NCI-H1092 treated with DMSO at 0.1 percent for 48 hours (cell line): ENCODE data around the gene TIAL1.
"Not testable (repeated sequence)": the region's sequence is repeated elsewhere in the genome, so short reads cannot be mapped to it uniquely, and the experiment has no call there.

ENCODE experiments used
- DNase-seq: peaks from one replicate; lab custom pipeline; 2025; lab: John Stamatoyannopoulos, UW

TIAL1 gene

DNA sequence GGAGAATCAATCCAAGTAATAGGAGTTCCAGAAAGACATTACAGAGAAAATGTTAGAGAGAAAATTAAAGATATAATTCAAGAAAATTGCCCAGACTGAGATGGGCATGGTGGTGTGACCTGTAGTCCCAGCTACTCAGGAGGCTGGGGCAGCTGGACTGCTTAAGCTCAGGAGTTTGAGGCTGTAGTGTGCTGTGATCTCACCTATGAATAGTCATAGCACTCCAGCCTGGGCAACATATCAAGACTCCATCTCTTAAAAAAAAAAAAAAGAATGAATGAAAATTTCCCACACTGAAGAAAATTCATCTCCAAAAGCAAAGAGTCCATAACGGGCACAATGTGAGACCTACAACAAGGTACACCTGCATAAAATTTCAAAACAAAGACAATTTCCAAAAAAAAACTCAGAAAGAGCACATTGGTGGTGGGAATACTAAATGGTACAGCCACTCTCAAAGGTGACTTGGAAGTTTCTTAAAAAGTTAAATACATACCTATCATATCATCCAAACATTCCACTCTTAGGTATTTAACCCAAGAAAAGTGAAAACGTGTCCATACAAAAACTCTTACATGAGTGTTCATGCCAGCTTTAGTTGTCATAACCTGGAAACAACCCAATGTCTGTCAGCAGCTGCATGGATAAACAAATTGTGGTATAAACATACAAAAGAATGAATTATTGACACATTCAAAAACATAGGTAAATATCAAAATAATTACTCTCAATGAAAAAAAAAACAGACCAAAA lies 47.3 kb downstream of the TIAL1 start:
- DNase-seq = no peak

DNA sequence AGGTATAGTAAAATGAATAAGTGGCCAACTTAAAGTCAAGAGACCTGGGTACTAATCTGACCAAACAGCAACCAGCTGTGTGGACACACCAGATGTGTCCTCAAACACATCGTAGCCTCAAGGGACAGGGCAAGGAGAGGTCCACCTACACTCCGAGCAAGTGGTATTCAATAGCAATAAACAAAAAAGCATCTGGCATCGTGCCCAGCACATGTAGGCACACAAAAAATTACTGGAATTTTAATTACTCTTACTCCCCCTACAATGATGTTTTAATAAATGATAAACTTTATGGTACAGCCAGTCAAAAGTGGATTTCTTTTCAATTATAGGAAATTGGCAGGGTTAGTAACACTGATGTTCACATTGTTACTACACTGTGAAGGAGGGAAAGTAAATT lies 50.8 kb downstream of the TIAL1 start:
- DNase-seq = no peak

DNA sequence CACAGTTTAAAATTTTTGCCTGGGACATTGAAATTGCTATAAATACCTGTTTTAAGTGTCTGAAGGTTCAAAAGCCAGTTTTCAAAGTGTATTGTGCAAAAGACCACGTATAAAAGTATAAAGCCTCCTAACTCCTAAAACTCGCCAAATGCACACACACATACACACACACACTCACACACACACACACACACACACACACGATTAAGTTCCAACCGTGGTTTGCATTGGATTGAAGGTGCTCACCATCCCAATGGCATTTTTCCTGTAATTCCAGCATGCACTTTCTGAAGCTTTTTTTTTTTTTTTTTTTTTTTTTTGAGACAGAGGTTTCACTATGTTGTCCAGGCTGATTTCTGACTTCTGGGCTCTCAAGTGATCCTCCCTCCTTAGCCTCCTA lies 51.5 kb downstream of the TIAL1 start:
- DNase-seq = no peak

DNA sequence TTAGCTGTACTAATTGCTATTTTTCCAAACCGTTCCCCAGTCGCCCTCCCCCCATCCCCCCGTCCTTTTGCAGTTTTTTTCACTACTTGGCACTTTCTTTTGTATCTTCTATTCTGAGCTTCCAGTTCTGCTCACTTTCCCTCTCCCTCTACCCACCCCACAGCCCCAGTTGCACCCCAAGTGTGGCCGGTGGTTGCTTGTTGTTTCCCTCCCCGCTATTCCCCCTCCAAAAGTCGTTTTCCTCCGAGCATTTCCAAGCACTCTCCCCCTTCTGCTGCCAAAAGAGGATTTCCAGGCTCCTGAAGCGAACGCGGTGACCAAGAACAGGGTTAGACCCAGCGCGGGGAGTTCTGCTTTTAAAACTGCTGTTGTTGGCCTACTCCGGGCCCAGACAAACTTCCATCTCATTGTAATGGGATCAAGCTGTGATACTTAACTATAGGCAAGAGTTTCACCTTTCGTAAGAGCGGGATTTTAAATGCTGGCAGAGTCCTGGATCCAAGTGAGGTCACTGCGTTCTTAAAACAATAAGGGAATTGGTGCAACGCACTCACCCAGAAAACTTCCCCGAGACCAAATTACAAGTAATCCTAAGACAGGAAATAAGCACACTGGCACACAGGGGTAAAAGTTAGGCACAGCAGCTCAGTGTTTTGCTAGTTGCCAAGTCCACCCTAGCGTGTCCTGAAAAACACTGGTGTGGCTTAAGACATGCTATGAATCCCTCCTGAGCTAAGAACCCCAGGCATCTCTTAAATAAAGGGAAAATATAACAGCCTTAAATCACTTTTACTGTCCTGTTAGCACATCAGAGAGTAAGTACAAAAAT lies 52.7 kb downstream of the TIAL1 start:
- no peak for DNase-seq

DNA sequence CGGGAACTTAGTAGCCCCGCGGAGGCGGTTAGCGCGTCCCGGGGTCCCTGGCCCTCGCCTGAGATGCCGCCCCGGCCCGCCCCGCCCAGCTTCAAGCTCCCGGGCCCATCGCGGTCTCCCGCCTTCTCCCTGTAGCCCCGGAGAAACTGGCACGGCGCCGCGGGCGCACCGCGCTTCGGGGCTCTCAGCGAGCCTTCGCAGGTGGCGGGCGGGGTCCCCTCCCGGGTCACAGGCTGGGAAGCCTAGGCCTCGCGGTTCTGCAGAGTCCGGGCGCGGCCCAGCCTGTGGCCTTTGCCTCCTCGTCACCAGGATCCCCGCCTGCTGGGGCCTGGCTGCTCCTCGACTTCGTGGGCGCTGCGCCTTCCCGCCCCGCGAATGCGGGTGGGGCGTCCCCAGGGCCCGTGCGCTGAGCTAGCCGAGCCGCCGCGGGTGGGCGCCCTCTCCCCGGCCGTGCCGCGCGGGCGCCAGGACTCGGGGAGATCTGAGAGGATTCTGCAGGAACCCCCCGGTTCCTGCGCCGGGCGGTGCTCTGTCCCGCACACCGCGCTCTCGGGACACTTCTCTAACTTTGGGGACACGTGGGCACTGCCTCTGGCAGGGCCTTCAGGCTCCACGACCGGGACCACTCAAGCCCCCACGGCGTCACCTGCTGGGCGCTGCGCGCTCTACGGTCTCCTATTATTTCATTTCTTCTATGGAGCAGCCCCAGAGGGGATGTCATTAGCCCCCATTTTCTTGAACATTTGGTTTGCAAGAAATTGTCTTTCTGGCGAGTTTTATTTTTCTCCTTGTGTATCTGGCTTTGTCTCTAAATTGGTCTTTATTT lies 53.6 kb downstream of the TIAL1 start:
- no peak for DNase-seq

DNA sequence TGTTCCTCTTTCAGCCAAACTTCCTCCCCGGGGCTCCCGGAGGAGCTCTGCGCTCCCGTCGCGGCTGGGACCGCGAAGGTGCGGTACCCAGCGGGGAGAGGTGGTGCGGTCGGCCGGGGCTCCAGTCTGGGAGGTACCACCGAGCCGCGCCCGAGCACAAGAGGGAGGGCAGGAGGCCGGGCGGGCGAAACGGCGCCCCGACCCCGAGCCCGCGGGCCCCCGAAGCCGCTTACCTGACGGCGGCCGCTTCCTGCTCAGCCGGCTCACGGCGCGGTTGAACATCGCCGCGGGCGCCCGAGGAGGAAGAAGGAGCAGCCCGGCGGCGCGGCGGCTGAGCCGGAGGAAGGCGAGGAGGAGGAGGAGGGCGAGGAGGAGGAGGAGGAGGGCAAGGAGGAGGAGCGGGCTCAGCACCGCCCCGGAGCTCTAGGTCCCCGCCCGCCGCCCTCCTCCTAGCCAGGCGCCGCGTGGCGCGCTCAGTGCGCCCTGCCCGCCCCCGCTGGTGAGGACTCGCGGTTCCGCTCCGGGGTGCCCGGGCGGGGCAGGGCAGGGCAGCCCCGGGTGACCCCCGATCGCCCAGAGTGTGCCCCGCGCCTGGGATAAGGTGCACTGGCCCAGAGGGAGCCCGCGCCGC lies 54.3 kb downstream of the TIAL1 start, which contains the start of gene RGS10:
TSS of gene RGS10 (minus strand) at position 363 of the 631 bp plus-strand sequence. CDS start at position 282, 81 bp downstream.
- no peak for DNase-seq

DNA sequence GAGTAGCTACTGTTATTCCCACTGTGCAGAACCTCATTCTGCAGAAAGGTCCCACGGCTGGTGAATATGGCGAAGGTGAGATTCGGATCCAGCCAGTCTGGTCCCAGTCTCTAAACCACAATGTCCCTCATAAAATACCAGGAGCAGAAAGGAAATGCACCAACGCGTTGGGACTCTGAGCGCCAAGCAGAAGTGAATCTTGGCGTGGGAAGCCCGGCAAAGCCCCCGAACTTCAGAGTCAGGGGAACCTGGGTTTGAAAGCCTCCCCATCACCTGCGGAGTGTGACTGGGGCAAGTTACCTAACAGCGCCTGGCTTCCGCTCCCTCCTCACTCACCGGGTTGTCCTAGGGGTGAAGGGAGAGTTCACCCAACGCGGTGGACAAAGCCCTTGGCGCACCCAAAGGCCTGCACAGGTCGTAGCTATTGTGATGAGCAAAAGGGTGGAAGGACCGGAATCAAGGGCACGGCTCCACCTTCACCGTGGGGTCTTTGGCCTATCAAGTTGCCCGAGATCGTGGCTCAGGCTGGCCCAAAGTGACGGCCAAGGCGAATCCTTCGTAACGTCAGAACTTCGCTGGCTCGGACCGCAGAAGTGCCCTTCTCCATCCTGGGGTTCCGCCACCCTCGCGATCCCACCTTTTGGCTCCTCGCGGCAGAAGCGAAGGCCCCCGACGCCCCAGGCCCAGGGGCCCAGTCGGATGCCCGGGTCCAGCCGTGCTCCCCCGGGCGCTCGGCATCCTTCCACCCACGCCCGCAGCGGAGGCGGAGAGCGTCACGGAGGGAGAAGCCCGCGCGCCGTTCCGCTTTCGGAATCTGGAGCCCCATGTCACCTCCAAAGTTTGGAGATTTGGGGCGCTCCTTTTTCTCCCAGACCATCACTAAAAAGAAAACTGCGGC lies 55.1 kb downstream of the TIAL1 start:
- DNase-seq = no peak

DNA sequence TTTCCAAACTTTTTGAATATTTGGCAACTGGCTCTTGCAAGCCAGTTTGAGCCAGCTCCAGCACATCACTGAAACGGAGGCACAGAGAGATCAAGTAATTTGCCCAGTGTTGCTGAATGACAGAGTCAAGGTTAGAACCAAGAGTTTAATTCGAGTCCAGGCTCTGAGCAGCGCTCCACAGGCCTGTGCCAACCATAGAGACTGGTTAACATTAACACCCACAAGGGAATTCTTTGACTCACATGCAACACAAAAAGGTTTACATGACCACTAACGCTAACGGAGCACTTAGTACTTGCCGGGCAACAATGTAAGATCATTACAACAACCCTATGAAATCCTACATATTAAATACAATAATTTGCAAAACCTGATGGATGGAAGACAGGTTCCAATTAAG lies 55.7 kb downstream of the TIAL1 start:
- DNase-seq = no peak

DNA sequence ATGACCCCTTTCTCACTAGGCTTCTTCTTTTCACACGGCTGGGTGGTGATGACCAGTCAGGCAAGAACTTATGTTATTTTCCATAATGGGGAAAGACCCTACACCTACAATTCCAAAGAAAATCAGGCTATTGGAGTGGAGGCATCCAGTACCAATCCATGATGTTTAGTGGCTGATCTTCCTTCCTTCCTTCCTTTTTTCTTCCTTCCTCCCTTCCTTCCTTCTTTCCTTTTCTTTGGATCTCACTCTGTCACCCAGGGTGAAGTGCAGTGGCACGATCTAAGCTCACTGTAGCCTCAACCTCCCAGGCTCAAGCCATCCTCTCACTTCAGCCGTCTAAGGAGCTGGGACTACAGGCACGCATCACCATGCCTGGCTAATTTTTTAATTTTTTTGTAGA lies 56.7 kb downstream of the TIAL1 start:
- DNase-seq = no peak

DNA sequence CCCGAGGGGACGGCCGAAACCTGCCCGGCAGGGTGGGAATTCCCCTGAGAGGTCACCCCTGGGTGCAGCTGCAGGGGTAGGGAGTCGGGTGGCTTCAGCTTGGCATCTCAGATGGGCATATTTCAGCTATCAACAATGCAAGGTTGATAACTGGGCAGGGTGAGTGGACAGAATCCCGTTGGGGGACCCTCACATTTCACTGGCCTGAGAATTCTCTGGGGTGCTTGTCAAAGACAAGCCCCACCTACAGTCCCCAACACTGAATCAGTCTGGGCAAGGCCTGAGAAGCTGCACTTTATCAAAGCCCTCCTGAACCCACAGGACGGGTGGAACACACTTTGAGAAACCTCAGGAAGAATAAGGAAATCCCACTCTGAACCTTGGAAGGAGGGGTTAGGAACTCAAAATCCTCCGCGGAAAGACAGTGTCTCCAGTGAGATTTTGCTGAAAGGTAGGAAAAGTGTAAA lies 57.4 kb downstream of the TIAL1 start:
- no peak for DNase-seq

DNA sequence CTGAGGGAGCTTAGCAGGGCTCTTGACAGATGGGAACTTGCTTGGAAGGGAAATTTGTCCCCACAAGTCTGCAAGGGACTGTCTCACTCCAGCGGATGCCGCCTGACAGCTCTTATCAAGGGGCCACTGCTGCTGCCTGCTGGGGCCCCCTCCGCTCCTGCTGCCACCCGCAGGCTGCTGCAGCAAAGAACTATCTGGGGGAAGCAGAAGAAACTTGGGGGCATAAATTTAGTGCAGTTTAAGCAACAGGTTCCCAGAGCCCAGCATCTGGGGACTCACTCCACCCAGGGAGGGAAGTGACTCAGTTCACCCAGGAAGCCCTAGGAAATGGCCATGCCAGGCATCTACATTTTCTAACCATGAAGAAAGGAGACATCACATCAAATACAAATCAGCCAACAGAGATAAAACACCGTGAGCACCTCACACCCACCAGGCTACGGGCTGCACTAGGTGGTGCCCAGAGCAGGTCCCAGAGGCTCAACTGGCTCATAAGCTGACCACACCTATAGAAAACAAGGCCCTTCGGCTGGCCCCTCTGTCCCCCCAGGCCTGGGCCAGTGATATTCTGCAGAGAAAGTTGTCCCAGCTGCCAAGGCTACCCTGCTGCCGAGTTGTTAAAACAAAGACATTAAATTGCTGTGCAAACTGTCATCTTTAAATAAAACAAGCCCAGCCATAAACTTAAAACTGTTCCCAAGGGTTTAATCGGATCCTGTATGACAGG lies 58.0 kb downstream of the TIAL1 start:
- no peak for DNase-seq

DNA sequence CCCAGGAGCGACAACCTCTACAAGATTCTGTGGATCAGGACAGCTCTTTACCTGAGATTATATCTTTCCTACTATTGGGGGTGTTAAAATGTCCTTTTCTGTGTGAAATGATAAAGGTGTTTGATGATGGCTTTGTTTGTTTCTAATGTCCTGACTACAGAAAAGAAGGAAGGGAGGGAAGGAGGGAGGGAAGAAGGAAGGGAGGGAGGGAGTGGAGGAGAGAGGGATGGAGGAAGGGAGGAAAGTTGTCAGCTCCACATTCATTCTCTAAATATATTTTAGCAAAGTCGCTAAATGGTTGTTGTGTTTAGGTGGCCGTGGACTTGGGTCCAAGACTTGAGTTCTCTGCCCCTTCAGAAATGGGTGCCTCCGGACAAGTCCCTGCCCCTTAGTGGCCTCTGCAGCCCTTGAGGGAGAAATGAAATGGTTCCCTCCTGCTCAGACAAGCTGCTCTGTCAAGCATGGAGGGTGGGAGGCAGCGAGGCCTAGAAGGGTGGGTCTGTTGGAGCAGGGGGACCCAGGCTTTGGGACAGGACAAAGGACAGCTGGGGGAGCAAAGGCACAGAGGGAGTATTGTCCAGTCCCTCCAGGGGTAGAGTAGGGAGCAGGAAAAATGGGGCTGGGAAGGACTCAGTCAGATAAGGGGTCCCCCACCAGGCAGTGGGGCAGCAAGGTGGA lies 58.7 kb downstream of the TIAL1 start:
- DNase-seq = no peak

DNA sequence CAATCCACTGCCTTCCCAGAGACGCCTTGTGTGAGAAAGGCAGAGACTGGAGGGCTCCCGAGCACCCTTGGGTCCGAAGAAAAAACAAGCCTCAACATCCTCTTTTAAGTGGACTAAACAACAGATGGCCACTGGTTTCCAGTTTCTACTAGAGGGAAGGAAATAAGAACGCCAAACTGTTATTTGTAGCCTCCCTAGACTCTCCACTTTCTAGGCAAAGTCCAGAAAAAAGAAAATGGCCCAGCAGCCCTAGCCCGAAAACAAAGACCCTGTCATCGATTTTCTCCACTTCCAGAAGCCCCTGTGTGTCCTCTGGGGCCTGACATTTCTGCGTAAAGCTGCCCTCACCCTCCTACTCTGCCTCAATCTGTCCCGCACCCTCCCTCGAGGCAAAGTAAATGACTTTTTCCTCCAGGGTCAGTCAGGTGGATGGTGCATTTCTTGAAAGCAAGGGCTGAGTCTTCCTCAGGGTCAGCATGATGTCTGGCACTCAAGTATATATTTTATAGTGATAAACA lies 60.2 kb downstream of the TIAL1 start:
- no peak for DNase-seq

DNA sequence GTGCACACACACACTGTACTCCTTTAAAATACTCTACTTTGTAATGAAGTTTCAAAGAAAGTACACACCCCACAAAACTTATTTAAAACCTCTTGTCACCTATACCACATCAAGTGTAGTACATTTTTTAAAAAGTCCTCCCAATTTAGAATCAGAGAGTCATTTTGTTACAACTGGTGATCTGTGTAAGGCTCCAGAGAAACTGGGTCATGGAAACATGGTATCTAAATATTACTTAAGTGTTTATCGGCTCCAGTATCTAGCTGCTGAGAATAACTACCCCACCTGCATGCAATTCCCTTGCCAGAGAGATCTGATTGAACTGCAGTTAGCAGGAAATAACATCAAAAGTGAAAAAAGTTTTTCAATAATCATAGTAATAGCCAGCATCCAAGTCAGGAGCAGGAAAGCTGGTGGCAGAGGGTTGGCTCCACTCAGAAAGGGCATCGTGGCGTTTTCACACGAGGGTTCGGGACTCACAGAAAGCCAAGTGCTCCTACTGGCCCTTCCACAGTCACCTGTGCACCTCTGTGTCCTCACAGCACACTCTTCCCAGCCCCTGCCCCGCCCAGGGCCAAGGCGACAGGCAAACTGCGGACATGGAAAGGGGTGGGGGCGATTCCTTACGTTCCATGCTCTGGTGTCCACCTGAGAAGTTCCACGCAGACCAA lies 60.8 kb downstream of the TIAL1 start:
- no peak for DNase-seq

DNA sequence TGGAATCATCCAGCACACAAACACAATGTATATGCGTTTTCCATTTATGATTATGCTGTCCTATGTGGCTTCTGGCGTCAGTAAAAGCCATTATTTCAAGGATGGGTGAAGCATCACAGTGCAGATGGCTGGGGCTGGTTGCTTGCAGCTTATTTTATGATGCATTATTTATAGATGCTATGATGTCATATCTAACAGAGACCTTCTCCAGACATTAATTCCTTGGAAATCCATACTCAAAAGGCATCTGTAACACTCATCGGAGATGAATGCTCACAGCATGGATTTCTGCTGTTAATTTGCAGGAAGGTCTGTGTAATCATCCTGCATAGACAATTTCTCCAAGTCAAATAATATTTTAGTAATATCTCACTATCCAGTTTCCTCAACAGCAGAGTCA lies 61.5 kb downstream of the TIAL1 start:
- DNase-seq = no peak

DNA sequence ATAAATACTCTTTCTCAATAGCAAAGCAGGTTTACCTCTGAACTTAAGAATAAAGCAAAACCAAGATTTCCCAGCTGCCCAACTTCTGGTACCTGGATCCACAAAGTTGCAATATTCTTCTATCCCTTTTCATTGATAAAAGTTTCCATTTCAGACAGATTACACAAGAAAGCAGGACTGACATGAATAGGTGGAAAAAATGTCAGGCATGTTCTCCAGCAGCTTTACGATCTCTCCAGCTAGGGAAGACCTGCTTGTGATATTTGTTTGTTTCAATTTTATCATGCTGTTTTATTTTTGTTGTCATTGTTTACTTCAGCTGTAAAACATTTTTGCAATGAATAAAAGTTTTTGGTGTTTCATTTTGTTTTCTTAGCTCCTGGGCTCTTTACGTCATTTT lies 63.3 kb downstream of the TIAL1 start:
- no peak for DNase-seq

DNA sequence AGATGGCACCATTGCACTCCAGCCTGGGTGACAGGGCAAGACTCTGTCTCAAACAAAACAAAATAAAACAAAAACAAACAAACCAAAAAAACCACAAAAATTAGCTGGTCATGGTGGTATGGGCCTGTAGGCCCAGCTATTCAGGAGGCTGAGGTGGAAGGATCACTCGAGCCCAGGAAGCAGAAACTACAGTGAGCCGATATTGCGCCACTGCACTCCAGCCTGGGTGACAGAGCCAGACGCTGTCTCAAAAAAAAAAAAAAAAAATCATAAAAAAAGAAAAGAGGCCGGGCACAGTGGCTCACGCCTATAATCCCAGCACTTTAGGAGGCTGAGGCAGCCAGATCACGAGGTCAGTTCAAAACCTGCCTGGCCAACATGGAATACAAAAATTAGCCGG lies 64.0 kb downstream of the TIAL1 start:
- not testable (repeated sequence) for DNase-seq

DNA sequence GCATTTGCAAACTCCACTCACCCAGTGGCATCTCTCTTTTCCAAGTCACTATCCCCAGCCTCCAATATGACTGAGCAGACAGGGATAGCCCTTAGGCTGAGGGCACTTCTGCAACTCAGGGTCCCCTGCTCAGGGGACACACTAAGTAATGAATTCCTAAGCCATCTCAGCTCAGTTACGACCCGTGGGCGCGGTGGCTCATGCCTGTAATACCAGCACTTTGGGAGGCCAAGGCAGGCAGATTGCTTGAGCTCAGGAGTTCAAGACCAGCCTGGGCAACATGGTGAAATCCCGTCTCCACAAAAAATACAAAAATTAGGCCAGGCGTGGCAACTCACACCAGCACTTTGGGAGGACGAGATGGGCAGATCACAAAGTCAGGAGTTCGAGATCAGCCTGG lies 64.5 kb downstream of the TIAL1 start:
- DNase-seq = not testable (repeated sequence)

DNA sequence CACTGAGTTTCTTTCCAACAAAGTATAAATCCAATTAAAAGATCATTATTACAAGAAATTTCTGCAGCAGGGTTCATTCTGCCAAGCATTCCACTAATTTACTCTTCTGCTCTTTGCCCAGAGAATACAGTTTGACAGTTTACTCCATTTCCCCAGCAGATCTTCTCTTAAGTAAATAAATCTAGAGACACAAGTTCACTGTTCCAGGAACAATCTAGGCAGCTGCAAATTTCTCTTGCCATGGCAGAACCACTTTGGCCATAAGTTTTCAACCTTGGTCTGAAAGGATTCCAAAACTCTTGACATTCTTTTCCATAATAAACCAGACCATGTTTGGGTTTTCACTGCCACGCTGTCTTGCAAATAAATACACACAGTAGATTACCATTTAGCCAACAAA lies 65.7 kb downstream of the TIAL1 start:
- no peak for DNase-seq
